HUES64 (cell line): ENCODE data around the gene CLASP1.

Source experiments
- H3K27ac ChIP-seq: 2 replicates; pipeline ENCODE4 v1.7.0; 2013; ENCODE audit warnings: low read depth, low read length, inconsistent platforms
- H3K27me3 ChIP-seq: 2 replicates; pipeline ENCODE4 v1.6.1; 2013; ENCODE audit warnings: mild to moderate bottlenecking, low read length; ENCODE audit not compliant: insufficient read depth
- H3K36me3 ChIP-seq: 2 replicates; pipeline ENCODE4 v1.6.1; 2013; ENCODE audit warnings: mild to moderate bottlenecking, low read length; ENCODE audit not compliant: insufficient read depth
- H3K4me1 ChIP-seq: 2 replicates; pipeline ENCODE4 v1.6.1; 2013; ENCODE audit warnings: mild to moderate bottlenecking, low read length, moderate library complexity; ENCODE audit not compliant: insufficient read depth
- H3K4me3 ChIP-seq: 2 replicates; pipeline ENCODE4 v1.5.1; 2013; ENCODE audit warnings: mild to moderate bottlenecking, low read length, moderate library complexity
- H3K9ac ChIP-seq: 2 replicates; pipeline ENCODE4 v1.6.1; 2013; ENCODE audit warnings: mild to moderate bottlenecking, low read depth, low read length
- H3K9me3 ChIP-seq: 2 replicates; pipeline ENCODE4 v1.6.1; 2013; ENCODE audit warnings: low read depth, low read length; ENCODE audit not compliant: insufficient read depth
- WGBS: fragments of 150-250, 120-280 bp; methylation state at CpG from one replicate; pipeline ENCODE4 v1.1.7; 2013; ENCODE audit warnings: missing lambda C conversion rate; 5-methylcytosine and 5-hydroxymethylcytosine counted together

CLASP1 gene

GRCh38 chr2:121365061-121365460, 284.2 kb downstream of the CLASP1 start:
- no peak overlapping the region for H3K4me3 ChIP-seq
- no peak overlapping the region for H3K27ac ChIP-seq
- peaks cover 77% of the 10 kb centered on the region for H3K36me3 ChIP-seq
- H3K4me1 ChIP-seq = no peaks in the 10 kb centered on the region
- no peak overlapping the region for H3K9ac ChIP-seq
- WGBS = 91% methylated on average over 14 of the region's 14 CpGs
- H3K9me3 ChIP-seq = no peaks in the 10 kb centered on the region
- no peaks in the 10 kb centered on the region for H3K27me3 ChIP-seq

GRCh38 chr2:121363632-121364420, 285.4 kb downstream of the CLASP1 start:
- WGBS = 95% methylated on average over 4 of the region's 5 CpGs
- H3K4me3 ChIP-seq = no peak overlapping the region
- no peak overlapping the region for H3K9ac ChIP-seq
- no peaks in the 10 kb centered on the region for H3K4me1 ChIP-seq
- no peak overlapping the region for H3K27ac ChIP-seq
- no peaks in the 10 kb centered on the region for H3K9me3 ChIP-seq
- no peaks in the 10 kb centered on the region for H3K27me3 ChIP-seq
- H3K36me3 ChIP-seq = peaks cover 81% of the 10 kb centered on the region

- Histone ChIP-seq H3K4me3 (no peak overlapping the region), H3K9ac (no peak overlapping the region), H3K27me3 (no peaks in the 10 kb centered on the region), H3K36me3 (peaks cover 82% of the 10 kb centered on the region), H3K4me1 (no peaks in the 10 kb centered on the region), H3K27ac (no peak overlapping the region), H3K9me3 (no peaks in the 10 kb centered on the region)
- WGBS = 93% methylated on average over 4 of the region's 4 CpGs
Observed at GRCh38 chr2:121362774-121363173, 286.5 kb downstream of the CLASP1 start.

- WGBS = 91% methylated on average over 1 of the region's 1 CpG
- Histone ChIP-seq H3K27me3 (no peaks in the 10 kb centered on the region), H3K4me1 (no peaks in the 10 kb centered on the region), H3K9ac (no peak overlapping the region), H3K36me3 (peaks cover 77% of the 10 kb centered on the region), H3K9me3 (no peaks in the 10 kb centered on the region), H3K27ac (no peak overlapping the region), H3K4me3 (no peak overlapping the region)
Observed at GRCh38 chr2:121362226-121362625, 287.0 kb downstream of the CLASP1 start.

- 94% methylated on average over 7 of the region's 8 CpGs for WGBS
- Histone ChIP-seq H3K36me3 (peaks cover 63% of the 10 kb centered on the region), H3K27ac (no peak overlapping the region)
Observed at GRCh38 chr2:121360566-121361300, 288.5 kb downstream of the CLASP1 start.

GRCh38 chr2:121359716-121360565, 289.3 kb downstream of the CLASP1 start:
- H3K4me3 ChIP-seq = no peak overlapping the region
- WGBS = 94% methylated on average over 8 of the region's 9 CpGs
- H3K9ac ChIP-seq = no peak overlapping the region
- H3K27ac ChIP-seq = no peak overlapping the region
- peaks cover 63% of the 10 kb centered on the region for H3K36me3 ChIP-seq
- no peaks in the 10 kb centered on the region for H3K9me3 ChIP-seq
- no peaks in the 10 kb centered on the region for H3K4me1 ChIP-seq
- no peaks in the 10 kb centered on the region for H3K27me3 ChIP-seq

More at GRCh38 chr2:121360566-121361300, 288.5 kb downstream of the CLASP1 start:
- no peaks in the 10 kb centered on the region for H3K9me3 ChIP-seq
- H3K9ac ChIP-seq = no peak overlapping the region
- no peak overlapping the region for H3K4me3 ChIP-seq
- H3K27me3 ChIP-seq = no peaks in the 10 kb centered on the region
- H3K4me1 ChIP-seq = no peaks in the 10 kb centered on the region

GRCh38 chr2:121359170-121359569, 290.1 kb downstream of the CLASP1 start:
- H3K36me3 ChIP-seq = peaks cover 63% of the 10 kb centered on the region
- H3K9ac ChIP-seq = no peak overlapping the region
- H3K4me1 ChIP-seq = no peaks in the 10 kb centered on the region
- H3K27ac ChIP-seq = no peak overlapping the region
- H3K9me3 ChIP-seq = no peaks in the 10 kb centered on the region
- no peak overlapping the region for H3K4me3 ChIP-seq
- no peaks in the 10 kb centered on the region for H3K27me3 ChIP-seq
- WGBS = 100% methylated on average over 1 of the region's 1 CpG

- WGBS = 89% methylated on average over 2 of the region's 2 CpGs
- Histone ChIP-seq H3K9ac (no peak overlapping the region), H3K36me3 (peaks cover 64% of the 10 kb centered on the region)
Observed at GRCh38 chr2:121358291-121358690, 291.0 kb downstream of the CLASP1 start.

GRCh38 chr2:121356058-121356640, 293.1 kb downstream of the CLASP1 start:
- WGBS = 46% methylated on average over 7 of the region's 9 CpGs
- no peak overlapping the region for H3K4me3 ChIP-seq
- H3K9ac ChIP-seq = no peak overlapping the region
- H3K9me3 ChIP-seq = no peaks in the 10 kb centered on the region
- peaks cover 64% of the 10 kb centered on the region for H3K36me3 ChIP-seq
- no peak overlapping the region for H3K27ac ChIP-seq
- no peaks in the 10 kb centered on the region for H3K4me1 ChIP-seq
- no peaks in the 10 kb centered on the region for H3K27me3 ChIP-seq

More at GRCh38 chr2:121358291-121358690, 291.0 kb downstream of the CLASP1 start:
- Histone ChIP-seq H3K4me3 (no peak overlapping the region), H3K27ac (no peak overlapping the region), H3K27me3 (no peaks in the 10 kb centered on the region), H3K4me1 (no peaks in the 10 kb centered on the region), H3K9me3 (no peaks in the 10 kb centered on the region)

GRCh38 chr2:121355488-121355887, 293.8 kb downstream of the CLASP1 start:
- Histone ChIP-seq H3K27ac (no peak overlapping the region), H3K4me3 (no peak overlapping the region), H3K27me3 (no peaks in the 10 kb centered on the region), H3K9me3 (no peaks in the 10 kb centered on the region), H3K9ac (no peak overlapping the region), H3K36me3 (peaks cover 67% of the 10 kb centered on the region), H3K4me1 (no peaks in the 10 kb centered on the region)
- 100% methylated on average over 1 of the region's 1 CpG for WGBS
